Endothelial cell (in vitro differentiated cells): ENCODE data around the gene RAB9B. TPM values are rescaled to one million over a fixed set of nuclear protein-coding genes. Genes with fewer than 3 reads are reported as not detected.

Experiments used
- DNase-seq: peaks from one replicate; pipeline ENCODE4 v3.0.0; 2021; ENCODE audit warnings: low spot score
- H3K27ac Mint-ChIP-seq: one replicate; pipeline ENCODE4 v1.8.0; 2021; ENCODE audit warnings: mixed read lengths, inconsistent platforms; ENCODE audit not compliant: unreplicated experiment
- H3K27me3 Mint-ChIP-seq: one replicate; pipeline ENCODE4 v1.8.0; 2021; ENCODE audit warnings: mild to moderate bottlenecking, moderate library complexity, mixed read lengths, inconsistent platforms; ENCODE audit not compliant: unreplicated experiment
- H3K36me3 Mint-ChIP-seq: one replicate; pipeline ENCODE4 v1.8.0; 2021; ENCODE audit warnings: mild to moderate bottlenecking, low read depth, mixed read lengths, inconsistent platforms; ENCODE audit not compliant: unreplicated experiment
- H3K4me1 Mint-ChIP-seq: one replicate; pipeline ENCODE4 v1.8.0; 2021; ENCODE audit warnings: mild to moderate bottlenecking, mixed read lengths, inconsistent platforms; ENCODE audit not compliant: unreplicated experiment
- H3K4me3 Mint-ChIP-seq: one replicate; pipeline ENCODE4 v1.8.0; 2021; ENCODE audit warnings: mild to moderate bottlenecking, mixed read lengths, inconsistent platforms; ENCODE audit not compliant: unreplicated experiment
- H3K9me3 Mint-ChIP-seq: one replicate; pipeline ENCODE4 v1.8.0; 2021; ENCODE audit warnings: mixed read lengths, inconsistent platforms; ENCODE audit not compliant: unreplicated experiment
- CTCF ChIP-seq: fragments of 200-600 bp; sonication (generic); IDR thresholded peaks from one replicate; pipeline ENCODE4 v1.5.0; 2021; ENCODE audit warnings: antibody characterized with exemption; ENCODE audit not compliant: unreplicated experiment
- total RNA-seq: library from RNA; stranded (reverse); fragmentation: NEBNext Ultra II Directional; extraction: Animal tissue kit (Norgen Biotek cat#: 25700); gene quantifications from one replicate; pipeline ENCODE4 v1.2.1, GENCODE V29; 2021; ENCODE audit not compliant: unreplicated experiment

RAB9B gene
- total RNA-seq, 1 donor from 2014 or later: 2.3 TPM

- Mint-ChIP-seq H3K4me3 (no peak overlapping the region), H3K27me3 (no peaks in the 10 kb centered on the region), H3K4me1 (peaks cover 5% of the 10 kb centered on the region), H3K27ac (no peak overlapping the region), H3K9me3 (no peaks in the 10 kb centered on the region), H3K36me3 (no peaks in the 10 kb centered on the region)
- no peak for DNase-seq
- no peak for TF ChIP-seq CTCF
These were observed 31.7 kb downstream of the RAB9B start for GRCh38 chrX:103800318-103800717.

GRCh38 chrX:103797691-103798090 lies 34.4 kb downstream of the RAB9B start:
- no peaks in the 10 kb centered on the region for H3K27me3 Mint-ChIP-seq
- no peak for TF ChIP-seq CTCF
- peaks cover 12% of the 10 kb centered on the region for H3K4me1 Mint-ChIP-seq
- no peak overlapping the region for H3K4me3 Mint-ChIP-seq
- no peak overlapping the region for H3K27ac Mint-ChIP-seq
- DNase-seq: no peak
- no peaks in the 10 kb centered on the region for H3K36me3 Mint-ChIP-seq
- no peaks in the 10 kb centered on the region for H3K9me3 Mint-ChIP-seq

- no peak for TF ChIP-seq CTCF
- Mint-ChIP-seq H3K36me3 (peaks cover 5% of the 10 kb centered on the region), H3K27ac (no peak overlapping the region), H3K4me3 (no peak overlapping the region), H3K9me3 (no peaks in the 10 kb centered on the region), H3K4me1 (peaks cover 19% of the 10 kb centered on the region), H3K27me3 (no peaks in the 10 kb centered on the region)
- DNase-seq: no peak
These were observed 37.9 kb downstream of the RAB9B start for GRCh38 chrX:103794119-103794518.

GRCh38 chrX:103793545-103793940 lies 38.5 kb downstream of the RAB9B start:
- peaks cover 19% of the 10 kb centered on the region for H3K4me1 Mint-ChIP-seq
- no peak for DNase-seq
- H3K27me3 Mint-ChIP-seq: no peaks in the 10 kb centered on the region
- H3K36me3 Mint-ChIP-seq: peaks cover 5% of the 10 kb centered on the region
- no peaks in the 10 kb centered on the region for H3K9me3 Mint-ChIP-seq
- no peak for TF ChIP-seq CTCF
- no peak overlapping the region for H3K4me3 Mint-ChIP-seq
- no peak overlapping the region for H3K27ac Mint-ChIP-seq

- DNase-seq: no peak
These were observed 39.0 kb downstream of the RAB9B start for GRCh38 chrX:103792916-103793544.

More at GRCh38 chrX:103792916-103793544, 39.0 kb downstream of the RAB9B start:
- Mint-ChIP-seq H3K9me3 (no peaks in the 10 kb centered on the region), H3K4me3 (no peak overlapping the region), H3K4me1 (peaks cover 19% of the 10 kb centered on the region), H3K27ac (no peak overlapping the region), H3K27me3 (no peaks in the 10 kb centered on the region), H3K36me3 (peaks cover 5% of the 10 kb centered on the region)
- no peak for TF ChIP-seq CTCF
